ENCODE results near the gene MOBP. TPM values are rescaled to one million over a fixed set of nuclear protein-coding genes. Genes with fewer than 3 reads are reported as not detected.

Gene MOBP
- total and polyA plus RNA-seq, 2 of the 4 experiments (the other 2 are of a cell fraction) = not detected

GRCh38 chr3:39528844-39529243 lies 61.4 kb downstream of the MOBP start:
- H2AK5ac ChIP-seq (ENCODE audit: low read depth, low read length) = no peak overlapping the region
- BruUV-seq (replicated peaks) = no TSS peak
- no peak overlapping the region for H4K91ac ChIP-seq (ENCODE audit: insufficient read depth, low read depth, low read length)
- H2BK120ac ChIP-seq (ENCODE audit: low read depth, low read length) = no peak overlapping the region
- H3K14ac ChIP-seq (replicated peaks; ENCODE audit: low read depth, low read length) = no peak overlapping the region
- no peaks in the 10 kb centered on the region for H3K4me1 ChIP-seq (ENCODE audit: control insufficient read depth, insufficient read depth, low read length)
- no peaks in the 10 kb centered on the region for H3K79me1 ChIP-seq (ENCODE audit: low read depth in 1 of 2, low read length in 2 of 2)
- H4K8ac ChIP-seq (ENCODE audit: low read depth in 2 of 2, low read length in 2 of 2) = no peak overlapping the region
- no peak overlapping the region for H2AFZ ChIP-seq (replicated peaks; ENCODE audit: low read length, poor library complexity)
- intact Hi-C loops (cut with micrococcal nuclease) (no loop called here), in situ Hi-C loops (cut with MboI; ENCODE audit: low sequenced_read_pairs) (no loop called here), dilution Hi-C loops (cut with HindIII; ENCODE audit: low sequenced_read_pairs, unreplicated experiment) (no loop called here)
- H3K27me3 ChIP-seq (ENCODE audit: control insufficient read depth, insufficient read depth, low read length) = no peaks in the 10 kb centered on the region
- H3K56ac ChIP-seq (ENCODE audit: extremely low read depth, insufficient read depth, low read length) = no peak overlapping the region
- no peak overlapping the region for H3K23ac ChIP-seq (ENCODE audit: low read depth, low read length)
- TF ChIP-seq MAFK (IDR thresholded peaks at IDR 0.05; ENCODE audit: low read depth, low read length) (no peak), USF2 (IDR thresholded peaks at IDR 0.05; ENCODE audit: low read depth, low read length) (no peak), POLR2A (IDR thresholded peaks at IDR 0.05; ENCODE audit: low read depth, low read length) (no peak)
- no peak overlapping the region for H3K4me2 ChIP-seq (ENCODE audit: low read depth, low read length)
- no peak overlapping the region for H2AK9ac ChIP-seq (replicated peaks; ENCODE audit: low read depth, low read length, poor library complexity)
- H3K27ac ChIP-seq (ENCODE audit: insufficient read depth, low read length) = no peak overlapping the region
- no peak overlapping the region for H4K5ac ChIP-seq (ENCODE audit: low read depth, low read length)
- H3K9ac ChIP-seq (ENCODE audit: low read depth, low read length) = no peak overlapping the region
- WGBS, 2 experiments (ENCODE audit: extremely low coverage in 2 of 2, insufficient read length in 1 of 2) = no CpG with 5 or more reads among the region's 4 CpGs
- H3K4ac ChIP-seq (ENCODE audit: low read depth, low read length) = no peak overlapping the region
- no peak overlapping the region for H3K4me3 ChIP-seq (ENCODE audit: insufficient read depth, low read depth, low read length)
- no peaks in the 10 kb centered on the region; the same call in 1 of the 2 replicates for H3K9me3 ChIP-seq (ENCODE audit: control insufficient read depth, insufficient read depth, low read length)
- no peak overlapping the region for H2BK20ac ChIP-seq (ENCODE audit: low read depth, low read length)
- no peak overlapping the region for H2BK5ac ChIP-seq (ENCODE audit: low read depth, low read length, poor library complexity, severe bottlenecking)
- DNase-seq (no peak), ATAC-seq (ENCODE audit: low read depth) (no peak)
- H3K18ac ChIP-seq (ENCODE audit: low read depth, low read length) = no peak overlapping the region
- CTCF ChIA-PET = no interaction called here
- no peaks in the 10 kb centered on the region for H4K20me1 ChIP-seq (ENCODE audit: insufficient read depth, low read length)
- H3K36me3 ChIP-seq (ENCODE audit: control insufficient read depth, insufficient read depth, low read length) = no peaks in the 10 kb centered on the region
- POLR2A ChIA-PET (ENCODE audit: unreplicated experiment) = no interaction called here
- no peaks in the 10 kb centered on the region for H3K9me1 ChIP-seq (ENCODE audit: insufficient read depth, low read length)
- H2BK15ac ChIP-seq (ENCODE audit: low read depth, low read length) = no peak overlapping the region
